ENCODE results near the gene TEX12.
"Not testable (repeated sequence)": the region's sequence is repeated elsewhere in the genome, so short reads cannot be mapped to it uniquely, and the experiment has no call there.

TEX12 gene

DNA sequence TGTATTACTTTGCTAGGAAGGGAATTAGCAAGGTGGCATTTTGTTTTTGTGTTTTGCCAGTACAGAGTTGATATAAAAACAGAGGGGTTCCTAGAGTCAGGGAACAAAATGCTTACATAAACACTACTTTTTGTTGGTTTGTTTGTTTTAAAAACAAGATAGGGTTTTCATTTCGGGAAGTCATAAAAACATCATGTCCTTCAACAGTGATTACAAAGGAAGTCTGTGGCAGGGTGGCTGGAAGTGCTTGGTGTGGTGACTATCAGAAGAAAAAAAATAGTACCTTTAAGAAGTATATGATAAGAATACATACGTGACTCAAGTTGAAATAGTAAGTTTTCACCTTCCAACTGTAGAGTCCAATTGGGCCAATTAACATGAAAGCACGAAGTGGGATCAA lies 2.1 kb upstream of the TEX12 start:
- no peak for DNase-seq

DNA sequence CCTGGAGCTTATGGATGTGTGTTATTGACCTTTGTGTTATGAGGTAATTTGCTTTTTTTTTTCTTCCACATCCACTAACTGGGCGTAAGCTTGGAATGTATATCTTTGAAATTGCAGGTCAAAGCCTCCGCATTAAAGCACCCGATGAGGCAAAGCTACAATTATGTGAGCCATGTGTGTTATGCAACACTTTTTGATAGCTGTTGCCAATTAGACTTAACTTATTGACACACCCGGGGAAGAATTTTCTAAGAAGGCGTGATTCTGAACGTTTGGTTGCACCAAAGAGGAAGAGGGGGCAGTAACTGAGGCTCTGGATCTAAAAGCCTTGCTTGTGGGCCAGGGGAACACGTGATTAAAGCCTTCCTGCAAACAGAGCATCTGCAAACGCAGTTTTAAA lies 610 bp upstream of the TEX12 start:
- no peak for DNase-seq

DNA sequence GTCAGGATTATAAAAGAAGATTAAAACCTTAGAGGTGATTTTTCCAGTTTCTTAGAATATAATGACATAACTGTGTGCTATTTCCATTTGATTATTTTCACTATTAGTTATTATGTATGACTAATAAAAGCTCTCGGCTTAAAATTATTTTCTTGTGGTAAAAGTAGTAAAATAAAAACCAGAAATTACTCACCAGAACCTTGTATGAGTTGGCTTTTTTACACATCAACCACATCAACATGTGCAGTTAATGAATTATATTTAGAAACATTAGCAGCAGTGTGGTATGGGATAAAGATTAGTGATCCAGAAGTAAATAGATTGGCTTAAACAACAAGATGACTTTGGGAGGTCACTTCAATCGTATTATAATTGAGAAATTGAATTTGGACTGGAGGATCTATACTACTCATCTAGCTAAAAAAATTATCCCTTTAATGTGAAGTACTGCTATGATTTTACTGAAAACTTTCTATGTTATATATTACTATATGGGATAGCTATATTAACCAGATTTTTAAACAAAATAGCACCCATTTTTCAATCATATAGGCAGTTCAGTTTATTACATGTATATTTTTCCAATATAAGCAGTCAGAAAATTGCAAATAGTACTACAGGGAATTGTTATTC lies 5.3 kb downstream of the TEX12 start:
- no peak for DNase-seq

DNA sequence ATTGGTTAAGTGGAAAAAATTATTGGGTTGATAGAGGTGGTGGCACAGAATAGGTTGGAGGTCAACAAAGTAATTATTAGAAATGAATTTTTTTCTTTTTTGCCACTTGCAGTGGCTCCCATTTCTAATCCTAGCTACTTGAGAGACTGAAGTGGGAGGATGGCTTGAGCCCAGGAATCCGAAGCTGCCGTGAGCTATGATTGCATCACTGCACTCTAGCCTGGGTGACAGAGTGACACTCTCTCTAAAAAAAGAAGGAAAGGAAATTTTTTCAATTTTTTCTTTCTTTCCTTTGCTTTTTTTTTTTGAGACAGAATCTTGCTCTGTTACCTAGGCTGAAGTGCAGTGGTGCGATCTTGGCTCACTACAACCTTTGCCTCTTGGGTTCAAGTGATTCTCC lies 6.0 kb downstream of the TEX12 start:
- no peak for DNase-seq

DNA sequence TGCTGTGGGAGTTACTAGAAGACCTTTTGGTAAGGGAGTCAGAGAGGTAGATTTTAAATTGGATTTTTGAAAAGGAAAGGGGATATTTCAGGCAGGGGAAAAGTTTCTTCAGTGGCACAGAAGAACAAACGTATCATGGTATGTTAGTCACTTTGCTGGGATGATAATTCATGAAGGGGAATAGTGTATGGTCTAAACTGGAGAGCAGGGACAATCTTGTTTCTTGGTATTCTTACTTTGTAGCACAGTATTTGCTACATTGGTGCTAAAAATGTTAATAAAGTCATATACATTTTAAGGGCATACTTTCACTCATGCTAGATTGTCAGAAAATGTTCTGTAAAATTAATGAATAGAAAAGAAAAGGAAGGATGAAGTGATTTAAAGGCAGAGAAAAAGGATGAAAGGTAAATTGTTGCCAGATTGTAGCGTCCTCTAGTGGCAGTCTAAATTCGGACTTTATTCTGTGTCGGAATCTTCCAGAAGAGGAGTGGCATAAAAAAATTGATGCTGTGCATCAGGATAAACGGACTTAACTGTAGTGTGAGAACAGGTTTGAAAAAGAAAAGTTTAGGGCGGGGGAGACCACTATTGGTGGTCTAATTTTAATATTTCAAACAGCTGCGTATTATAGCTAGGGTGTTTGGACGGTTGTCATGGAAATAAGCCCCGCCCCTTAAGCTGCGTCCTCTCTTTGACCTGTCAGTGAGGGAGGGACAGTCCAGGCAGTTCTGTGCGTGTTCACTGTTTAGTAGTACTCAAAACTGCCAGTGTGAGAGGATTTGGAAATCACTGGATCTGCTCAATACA lies 7.8 kb downstream of the TEX12 start, which contains the start of gene BCO2:
BCO2 (plus strand) TSS at position 724 of the 810 bp plus-strand sequence. CDS start 90 bp downstream, outside the sequence.
- DNase-seq = no peak

DNA sequence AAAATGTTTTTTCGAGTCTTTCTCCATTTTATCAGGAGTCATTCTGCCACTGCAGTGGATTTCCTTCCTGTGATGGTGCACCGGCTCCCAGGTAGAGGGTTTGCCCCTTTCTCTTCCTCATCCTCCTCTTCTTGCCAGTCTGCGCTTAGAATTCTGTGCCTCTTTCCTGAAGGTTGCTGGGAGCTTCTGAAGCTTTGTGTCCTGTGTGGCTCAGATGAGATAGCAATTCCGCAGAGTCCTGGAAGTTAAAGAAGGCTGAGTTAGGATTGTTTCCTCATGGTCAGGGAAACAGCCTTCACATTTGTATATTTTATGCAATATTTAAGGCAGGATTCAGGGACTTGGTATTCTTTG lies 8.4 kb downstream of the TEX12 start:
- DNase-seq = no peak

DNA sequence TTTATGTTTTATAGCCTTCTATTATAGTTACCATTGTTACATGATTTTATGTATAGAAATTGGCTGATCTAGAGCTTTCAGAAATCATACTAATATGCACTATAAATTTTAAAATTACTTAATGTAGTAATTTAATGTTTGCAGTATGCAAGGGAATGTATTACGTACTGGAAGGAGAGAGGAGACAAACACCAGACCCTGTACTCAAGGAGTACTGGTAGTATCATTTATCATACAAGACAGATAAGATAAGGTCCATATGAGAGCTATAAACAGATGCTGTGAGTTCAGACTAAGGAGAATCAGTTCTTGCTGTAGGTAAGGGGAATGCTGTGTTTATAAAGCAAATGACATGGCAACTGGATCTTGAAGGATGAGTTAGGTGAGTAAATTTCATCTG lies 8.9 kb downstream of the TEX12 start:
- DNase-seq = no peak

DNA sequence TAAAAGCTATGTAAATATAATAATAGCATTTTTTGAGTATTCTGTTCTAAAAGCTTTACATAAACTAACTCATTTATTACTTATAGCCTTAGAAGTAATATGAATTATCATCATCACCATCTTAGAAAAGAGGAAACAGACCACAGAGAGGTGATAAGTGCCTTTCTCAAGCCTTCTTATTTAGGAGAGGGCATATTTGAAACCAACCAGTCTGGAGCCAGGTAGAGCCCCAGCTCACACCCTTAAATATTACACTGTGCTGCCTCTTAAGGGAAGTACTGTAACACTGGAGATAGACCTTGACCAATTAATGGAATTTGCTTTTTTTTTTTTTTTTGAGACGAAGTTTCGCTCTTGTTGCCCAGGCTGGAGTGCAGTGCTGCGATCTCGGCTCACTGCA lies 10.4 kb downstream of the TEX12 start:
- no peak for DNase-seq

DNA sequence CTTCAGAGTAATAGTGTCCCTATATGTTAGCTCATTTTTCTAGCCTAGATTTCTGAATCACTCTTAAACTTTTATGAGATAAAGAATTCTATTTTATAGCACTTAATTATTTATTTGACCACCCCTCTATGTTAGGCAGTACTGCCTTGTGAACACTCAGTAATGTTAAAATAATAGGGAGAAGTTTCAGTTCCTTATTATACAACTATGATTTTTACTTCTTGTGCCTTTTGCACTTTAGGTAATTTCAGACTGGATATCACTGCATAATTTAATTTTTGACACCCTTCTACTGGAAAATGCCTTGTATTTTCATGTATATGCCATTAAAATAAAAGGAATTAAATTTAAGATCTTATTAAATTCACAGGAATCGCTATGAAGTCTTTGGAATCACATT lies 11.3 kb downstream of the TEX12 start:
- DNase-seq = no peak

DNA sequence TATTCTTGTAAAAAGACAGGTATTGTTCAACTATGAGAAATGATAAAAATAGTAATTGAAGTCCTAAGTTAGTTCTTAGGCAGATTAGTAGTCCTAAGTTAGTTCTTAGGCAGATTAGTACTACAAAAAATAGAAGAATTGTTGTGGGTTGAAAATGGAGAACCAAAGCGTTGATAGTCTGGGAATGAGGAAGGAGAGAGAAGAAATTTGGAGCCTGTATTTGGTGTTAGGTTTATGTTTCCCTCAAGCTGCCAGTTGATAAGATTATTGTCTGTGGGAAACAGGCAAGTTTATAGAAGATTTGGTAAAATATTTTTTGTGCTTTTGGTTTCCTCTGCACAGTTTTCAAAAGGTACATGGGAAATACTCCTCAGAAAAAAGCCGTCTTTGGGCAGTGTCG lies 11.8 kb downstream of the TEX12 start:
- DNase-seq = no peak

DNA sequence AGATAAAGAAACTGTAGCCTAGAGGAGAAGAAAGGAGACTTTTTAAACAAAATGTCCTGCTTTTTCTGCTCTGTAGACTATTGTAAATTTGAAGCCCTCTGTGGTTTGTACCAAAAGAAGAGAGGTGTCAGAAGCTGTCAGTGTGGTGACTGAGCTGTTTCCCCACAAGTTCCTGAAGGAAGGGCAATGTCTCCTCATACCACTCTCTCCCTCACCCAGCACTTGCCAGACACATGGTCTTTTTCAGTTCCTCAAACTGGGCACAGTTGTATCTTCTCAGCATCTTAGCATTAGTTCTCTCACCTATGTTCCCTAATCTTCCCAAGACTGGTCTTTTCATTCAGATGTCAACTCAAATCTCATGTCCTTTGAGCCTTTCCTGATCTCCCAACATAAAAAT lies 12.4 kb downstream of the TEX12 start:
- DNase-seq = no peak

DNA sequence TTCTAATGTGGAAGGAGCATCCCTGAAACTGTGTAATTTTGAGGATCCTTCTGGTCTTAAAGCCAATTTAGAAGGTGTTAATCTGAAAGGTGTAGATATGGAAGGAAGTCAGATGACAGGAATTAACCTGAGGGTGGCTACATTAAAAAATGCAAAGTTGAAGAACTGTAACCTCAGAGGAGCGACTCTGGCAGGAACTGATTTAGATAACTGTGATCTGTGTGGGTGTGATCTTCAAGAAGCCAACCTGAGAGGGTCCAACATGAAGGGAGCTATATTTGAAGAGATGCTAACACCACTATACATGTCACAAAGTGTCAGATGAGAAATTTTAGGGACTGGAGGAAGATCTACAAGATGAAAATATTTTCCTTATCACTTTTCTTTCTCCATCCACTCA lies 15.7 kb downstream of the TEX12 start:
- DNase-seq = no peak

DNA sequence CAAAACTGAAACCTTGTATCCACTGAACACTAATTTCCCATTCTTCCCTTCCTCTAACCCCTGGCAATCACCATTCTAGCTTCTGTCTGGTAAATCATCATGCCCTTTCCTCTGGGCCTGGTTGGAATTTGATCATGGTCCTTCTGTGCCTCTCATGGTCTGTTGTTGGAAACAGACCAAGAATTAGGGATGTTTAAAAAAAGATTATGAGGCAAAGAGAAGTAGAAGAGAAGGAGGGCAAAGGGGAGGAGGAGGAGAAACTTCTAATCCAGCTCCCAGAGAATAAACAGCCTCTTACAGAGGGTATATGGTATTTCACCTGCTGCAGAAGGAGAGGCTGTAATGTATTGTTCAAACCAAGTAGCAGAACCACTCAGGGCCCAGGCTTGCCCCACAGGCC lies 18.7 kb downstream of the TEX12 start:
- no peak for DNase-seq

DNA sequence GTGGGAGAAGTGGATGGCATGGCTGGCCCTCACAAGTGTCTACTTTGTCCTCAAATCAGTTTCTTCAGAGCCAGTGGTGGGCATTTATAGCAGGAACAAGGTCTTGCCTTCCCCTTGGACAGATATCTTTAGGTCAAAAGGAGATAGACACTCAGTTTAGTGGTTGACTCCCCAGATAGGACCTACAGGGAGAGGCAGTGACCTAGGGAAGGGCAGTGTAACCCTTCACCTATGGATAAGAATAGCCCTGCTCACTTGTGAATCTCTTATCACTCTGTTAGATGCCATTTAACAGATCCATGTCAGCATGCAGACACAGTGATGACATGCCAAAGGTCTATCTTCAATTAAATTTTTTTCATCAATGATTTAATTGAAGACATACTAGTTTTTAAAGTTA lies 19.1 kb downstream of the TEX12 start:
- no peak for DNase-seq

DNA sequence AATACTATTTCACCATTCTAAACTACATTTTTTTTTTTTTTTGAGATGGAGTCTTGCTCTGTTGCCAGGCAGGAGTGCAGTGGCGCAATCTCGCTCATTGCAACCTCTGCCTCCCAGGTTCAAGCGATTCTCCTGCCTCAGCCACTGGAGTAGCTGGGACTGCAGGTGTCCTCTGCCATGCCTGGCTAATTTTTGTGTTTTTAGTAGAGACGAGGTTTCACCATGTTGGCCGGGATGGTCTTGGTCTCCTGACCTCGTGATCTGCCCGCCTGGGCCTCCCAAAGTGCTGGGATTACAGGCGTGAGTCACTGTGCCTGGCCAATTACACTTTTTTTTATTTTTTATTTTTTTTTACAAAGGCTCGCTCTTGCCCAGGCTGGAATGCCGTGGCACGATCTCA lies 27.9 kb downstream of the TEX12 start:
- DNase-seq = not testable (repeated sequence)

DNA sequence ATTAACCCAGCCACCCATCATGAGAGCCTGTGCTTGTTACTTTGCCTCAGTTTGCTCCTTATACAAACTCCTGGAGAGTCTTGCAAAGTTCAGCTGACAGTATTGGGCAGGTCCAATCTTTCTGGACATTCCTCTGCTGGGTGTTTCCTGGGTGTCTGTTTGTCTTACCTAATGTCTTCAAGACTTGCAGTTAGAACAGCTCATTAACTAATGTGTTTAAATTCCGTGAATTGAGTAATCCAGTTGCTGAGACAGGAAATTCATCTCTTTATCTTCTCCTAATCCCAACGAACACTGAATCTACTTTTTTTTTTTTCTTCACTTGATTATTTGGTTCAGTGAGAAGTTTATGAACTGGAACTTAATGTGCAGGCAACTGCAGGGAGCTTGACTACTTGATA lies 28.8 kb downstream of the TEX12 start:
- DNase-seq = no peak

DNA sequence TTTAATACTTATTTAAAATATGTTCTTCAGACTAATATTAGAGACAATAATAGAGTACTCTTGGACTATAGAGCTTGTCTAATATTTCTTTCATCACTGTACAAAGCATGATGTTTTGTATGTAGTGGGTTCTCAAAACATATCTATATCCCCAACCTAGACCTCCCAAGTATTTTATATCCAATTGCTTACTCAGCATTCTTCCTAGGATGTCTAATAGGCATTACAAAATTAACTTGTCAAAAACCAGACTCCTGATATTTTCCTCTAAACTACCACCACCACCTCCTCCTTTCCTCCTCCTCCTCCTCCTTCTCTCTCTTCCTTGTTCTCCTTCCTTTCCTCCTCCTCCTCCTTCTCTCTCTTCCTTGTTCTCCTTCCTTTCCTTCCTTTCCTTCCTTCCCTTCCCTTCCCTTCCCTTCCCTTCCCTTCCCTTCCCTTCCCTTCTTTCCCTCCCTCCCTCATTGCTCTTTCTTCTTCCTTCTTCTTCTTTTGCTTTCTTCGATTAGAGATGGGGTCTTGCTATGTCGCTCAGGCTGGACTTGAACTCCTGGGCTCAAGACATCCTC lies 29.4 kb downstream of the TEX12 start:
- DNase-seq = no peak

DNA sequence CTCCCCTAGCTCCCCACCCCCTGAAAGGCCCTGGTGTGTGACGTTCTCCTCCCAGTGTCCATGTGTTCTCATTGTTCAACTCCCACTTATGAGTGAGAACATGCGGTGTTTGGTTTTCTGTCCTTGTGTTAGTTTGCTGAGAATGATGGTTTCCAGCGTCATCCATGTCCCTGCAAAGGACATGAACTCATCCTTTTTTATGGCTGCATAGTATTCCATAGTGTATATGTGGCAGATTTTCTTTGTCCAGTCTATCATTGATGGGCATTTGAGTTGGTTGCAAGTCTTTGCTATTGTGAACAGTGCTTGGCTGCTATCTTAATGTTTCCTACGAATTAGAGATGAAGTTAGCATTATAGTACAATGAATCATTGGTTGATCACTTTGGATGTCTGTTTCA lies 31.9 kb downstream of the TEX12 start:
- not testable (repeated sequence) for DNase-seq

DNA sequence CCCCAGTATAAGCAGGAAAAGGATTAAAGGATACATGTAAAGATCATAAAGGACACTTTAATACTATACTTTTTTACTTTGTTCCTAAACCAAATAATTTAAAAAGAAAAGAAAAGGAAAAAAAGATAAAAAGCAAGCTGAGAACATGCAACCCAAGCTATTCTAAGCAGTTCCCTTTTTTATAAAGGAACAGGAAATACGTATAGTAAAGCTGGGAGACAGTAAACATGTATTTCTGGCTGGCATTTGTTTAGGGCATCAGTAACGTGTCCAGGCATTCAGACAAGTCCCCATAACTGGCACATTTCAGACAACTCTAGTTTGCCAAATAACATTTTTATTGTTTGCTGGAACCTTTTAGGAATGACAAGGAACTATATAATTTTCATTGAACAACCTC lies 33.1 kb downstream of the TEX12 start:
- no peak for DNase-seq

DNA sequence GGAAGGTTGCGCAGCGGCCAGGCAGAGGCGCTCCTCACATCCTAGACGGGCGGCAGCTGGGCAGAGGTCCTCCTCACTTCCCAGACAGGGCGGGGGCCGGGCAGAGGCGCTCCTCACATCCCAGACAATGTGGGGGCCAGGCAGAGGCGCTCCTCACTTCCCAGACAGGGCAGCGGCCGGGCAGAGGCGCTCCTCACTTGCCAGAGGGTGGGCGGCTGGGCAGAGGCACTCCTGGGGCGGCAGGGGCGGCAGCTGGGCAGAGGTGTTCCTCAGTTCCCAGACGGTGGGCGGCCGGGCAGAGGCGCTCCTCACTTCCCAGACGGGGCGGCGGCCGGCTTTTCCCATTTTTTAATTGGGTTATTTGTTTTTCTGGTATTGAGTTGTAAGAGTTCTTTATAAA lies 38.9 kb downstream of the TEX12 start:
- no peak for DNase-seq

DNA sequence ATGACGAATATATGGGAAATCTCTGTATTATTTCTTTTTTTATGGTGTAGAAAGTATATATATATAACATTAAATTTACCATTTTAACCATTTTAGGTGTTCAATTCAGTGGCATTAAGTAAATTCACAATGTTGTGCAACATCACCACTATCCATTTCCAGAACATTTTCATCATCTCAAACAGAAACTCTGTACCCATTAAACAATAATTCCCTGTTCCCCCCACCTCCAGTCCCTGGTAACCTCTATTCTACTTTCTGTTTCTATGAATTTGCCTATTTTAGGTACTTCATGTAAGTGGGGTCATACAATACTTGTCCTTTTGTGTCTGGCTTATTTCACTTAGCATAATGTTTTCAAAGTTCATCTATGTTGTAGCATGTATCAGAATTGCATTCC lies 43.7 kb downstream of the TEX12 start:
- DNase-seq = no peak

DNA sequence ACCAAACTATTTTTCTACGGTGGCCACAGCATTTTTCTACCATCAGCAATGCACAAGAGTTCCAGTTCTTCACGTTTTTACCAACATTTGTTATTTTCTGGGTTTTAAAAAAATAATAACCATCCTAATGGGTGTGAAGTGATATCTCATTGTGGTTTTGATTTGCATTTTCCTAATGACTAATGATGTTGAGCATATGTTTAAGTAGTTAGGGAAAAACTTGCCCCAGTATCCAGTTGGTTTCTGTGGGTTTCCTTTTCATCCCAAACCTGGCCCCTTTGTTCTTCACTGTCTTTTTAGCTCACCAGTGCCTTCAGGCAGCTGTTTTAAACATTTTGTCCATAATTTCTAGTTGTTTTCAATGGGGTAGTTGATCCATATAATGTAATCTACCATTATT lies 44.4 kb downstream of the TEX12 start:
- no peak for DNase-seq

DNA sequence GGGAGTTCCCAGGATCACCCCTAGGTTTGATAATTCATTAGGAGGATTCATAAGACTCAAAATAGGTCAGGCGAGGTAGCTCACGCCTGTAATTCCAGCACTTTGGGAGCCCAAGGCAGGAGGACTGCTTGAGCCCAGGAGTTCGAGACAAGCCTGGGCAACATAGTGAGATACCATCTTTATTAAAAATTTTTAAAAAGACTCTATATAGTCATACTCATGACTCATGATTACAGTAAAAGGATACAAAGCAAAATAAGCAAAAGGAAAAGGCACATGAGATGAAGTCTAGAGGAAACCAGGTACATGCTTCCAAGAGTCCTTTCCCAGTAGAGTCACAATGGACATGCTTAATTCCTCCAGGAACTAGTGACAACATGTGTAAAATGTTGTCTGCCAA lies 45.1 kb downstream of the TEX12 start:
- DNase-seq = no peak

DNA sequence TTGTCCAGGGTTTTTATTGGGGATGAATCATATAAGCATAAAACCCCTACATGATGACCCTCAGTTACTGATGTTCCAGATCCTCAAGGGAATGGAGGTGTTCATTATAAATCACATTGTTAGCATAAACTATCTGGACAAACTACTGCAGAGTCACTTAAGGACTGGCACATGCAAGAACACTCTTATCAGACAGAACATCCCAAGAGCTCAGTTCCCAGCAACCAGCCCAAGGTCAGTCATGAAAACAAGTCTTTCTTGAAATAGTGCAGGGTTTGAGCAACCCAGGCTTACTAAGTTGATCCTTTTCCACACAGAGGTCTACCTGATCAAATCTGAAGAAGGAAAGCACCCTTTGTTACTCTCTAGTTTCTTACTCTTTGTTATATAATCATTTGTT lies 45.5 kb downstream of the TEX12 start:
- no peak for DNase-seq

DNA sequence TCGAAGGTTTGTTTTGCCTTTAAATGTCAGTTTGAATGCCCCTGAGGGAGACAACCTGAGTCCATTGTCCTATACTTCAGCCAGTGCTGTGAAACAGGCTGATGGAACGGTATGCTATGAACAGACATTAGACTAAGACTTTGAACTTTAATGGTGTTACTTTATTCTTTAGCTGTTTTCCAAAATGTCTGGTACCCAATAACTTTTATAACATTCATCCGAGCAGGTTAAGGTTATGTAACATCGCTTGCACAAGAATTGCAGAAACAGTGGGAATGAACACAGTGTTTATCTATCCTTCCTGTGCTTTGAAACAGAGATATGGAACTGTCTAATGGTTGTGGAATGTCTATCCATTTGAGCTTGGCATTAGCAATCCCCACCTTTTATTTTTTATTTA lies 46.6 kb downstream of the TEX12 start:
- no peak for DNase-seq

All from NCI-H1436 treated with DMSO at 0.1 percent for 48 hours (cell line).